ENCODE measurements around the gene CTNND2. TPM values are rescaled to one million over a fixed set of nuclear protein-coding genes. Genes with fewer than 3 reads are reported as not detected.
A peak's percentile ranks its signal among the peaks of the same experiment; 100 is the strongest.
"Not testable (repeated sequence)": the region's sequence is repeated elsewhere in the genome, so short reads cannot be mapped to it uniquely, and the experiment has no call there.

Gene CTNND2
- total RNA-seq, 1 donor from 2014 or later = 13.9 TPM

- TF ChIP-seq EZH2 (IDR thresholded peaks at IDR 0.05) = no peak
- TF ChIP-seq CTCF (IDR thresholded peaks at IDR 0.05) = no peak
- no peak for TF ChIP-seq EZH2phosphoT487 (IDR thresholded peaks at IDR 0.05)
- peaks cover 17% of the 10 kb centered on the region for H3K4me1 ChIP-seq
- H3K9ac ChIP-seq = no peak overlapping the region
- H3K36me3 ChIP-seq = no peaks in the 10 kb centered on the region
- Mint-ChIP-seq H3K27me3 (ENCODE audit: insufficient read depth, low read depth) (no peaks in the 10 kb centered on the region), H3K36me3 (peaks cover 10% of the 10 kb centered on the region), H3K4me3 (no peak overlapping the region), H3K27ac (no peak overlapping the region), H3K9me3 (peaks cover 5% of the 10 kb centered on the region), H3K4me1 (peaks cover 6% of the 10 kb centered on the region)
- H3K4me3 ChIP-seq = no peak overlapping the region
- H3K9me3 ChIP-seq (ENCODE audit: low read depth) = no peaks in the 10 kb centered on the region
- no peaks in the 10 kb centered on the region for H3F3A ChIP-seq (ENCODE audit: low read depth)
- DNase-seq (ENCODE audit: low spot score) = no peak
- no peak overlapping the region for H3K4me2 ChIP-seq
- no peaks in the 10 kb centered on the region for H3K27me3 ChIP-seq
- no peak overlapping the region for H3K27ac ChIP-seq
- no peak overlapping the region for H2AFZ ChIP-seq (replicated peaks)
- H4K20me1 ChIP-seq (ENCODE audit: low read depth) = no peaks in the 10 kb centered on the region
- no peaks in the 10 kb centered on the region for H3K79me2 ChIP-seq (ENCODE audit: low read depth)
Observed at GRCh38 chr5:11420969-11421368, 483.3 kb downstream of the CTNND2 start.

GRCh38 chr5:11415751-11416150 lies 488.5 kb downstream of the CTNND2 start:
- peak overlapping the region; percentile 44 for H3K27ac Mint-ChIP-seq
- Histone ChIP-seq H4K20me1 (ENCODE audit: low read depth) (no peaks in the 10 kb centered on the region), H3K4me2 (peak overlapping the region; percentile 62), H3K4me1 (peaks cover 13% of the 10 kb centered on the region), H3F3A (ENCODE audit: low read depth) (no peaks in the 10 kb centered on the region), H3K4me3 (no peak overlapping the region), H3K27me3 (no peaks in the 10 kb centered on the region), H3K36me3 (no peaks in the 10 kb centered on the region), H2AFZ (replicated peaks) (no peak overlapping the region), H3K79me2 (ENCODE audit: low read depth) (no peaks in the 10 kb centered on the region), H3K9ac (no peak overlapping the region), H3K27ac (peak overlapping the region; percentile 66), H3K9me3 (ENCODE audit: low read depth) (no peaks in the 10 kb centered on the region)
- TF ChIP-seq EZH2phosphoT487 (IDR thresholded peaks at IDR 0.05) = no peak
- TF ChIP-seq EZH2 (IDR thresholded peaks at IDR 0.05) = no peak
- no peak for TF ChIP-seq CTCF (IDR thresholded peaks at IDR 0.05)
- peaks cover 20% of the 10 kb centered on the region for H3K36me3 Mint-ChIP-seq
- H3K4me1 Mint-ChIP-seq = peaks cover 8% of the 10 kb centered on the region
- H3K9me3 Mint-ChIP-seq = peaks cover 10% of the 10 kb centered on the region
- peak overlapping the region; percentile 31 for H3K4me3 Mint-ChIP-seq
- no peaks in the 10 kb centered on the region for H3K27me3 Mint-ChIP-seq (ENCODE audit: insufficient read depth, low read depth)
- peak; percentile 60 for DNase-seq (ENCODE audit: low spot score)

- H3K4me3 Mint-ChIP-seq; H3K79me2 ChIP-seq (ENCODE audit: low read depth); H3K36me3 ChIP-seq; H3K9me3 Mint-ChIP-seq; H3K27me3 Mint-ChIP-seq (ENCODE audit: insufficient read depth, low read depth); H3F3A ChIP-seq (ENCODE audit: low read depth); H3K27ac Mint-ChIP-seq; H4K20me1 ChIP-seq (ENCODE audit: low read depth); H3K9ac ChIP-seq; H3K4me3 ChIP-seq; H3K9me3 ChIP-seq (ENCODE audit: low read depth); H2AFZ ChIP-seq (replicated peaks); H3K27me3 ChIP-seq; H3K4me1 Mint-ChIP-seq; DNase-seq (ENCODE audit: low spot score); H3K4me2 ChIP-seq; H3K27ac ChIP-seq: not testable (repeated sequence)
- peaks cover 20% of the 10 kb centered on the region for H3K36me3 Mint-ChIP-seq
- peaks cover 13% of the 10 kb centered on the region for H3K4me1 ChIP-seq
Observed at GRCh38 chr5:11414732-11415131, 489.5 kb downstream of the CTNND2 start.

- H4K20me1 ChIP-seq (ENCODE audit: low read depth) = no peaks in the 10 kb centered on the region
- H3K9ac ChIP-seq = no peak overlapping the region
- no peaks in the 10 kb centered on the region for H3K36me3 ChIP-seq
- peaks cover 5% of the 10 kb centered on the region for H3F3A ChIP-seq (ENCODE audit: low read depth)
- Mint-ChIP-seq H3K9me3 (peaks cover 8% of the 10 kb centered on the region), H3K27me3 (ENCODE audit: insufficient read depth, low read depth) (no peaks in the 10 kb centered on the region), H3K4me3 (no peak overlapping the region), H3K36me3 (peaks cover 18% of the 10 kb centered on the region), H3K4me1 (peaks cover 14% of the 10 kb centered on the region), H3K27ac (no peak overlapping the region)
- TF ChIP-seq EZH2phosphoT487 (IDR thresholded peaks at IDR 0.05) = no peak
- TF ChIP-seq EZH2 (IDR thresholded peaks at IDR 0.05) = no peak
- TF ChIP-seq CTCF (IDR thresholded peaks at IDR 0.05) = no peak
- no peaks in the 10 kb centered on the region for H3K27me3 ChIP-seq
- no peaks in the 10 kb centered on the region for H3K79me2 ChIP-seq (ENCODE audit: low read depth)
- no peak overlapping the region for H3K4me2 ChIP-seq
- H3K27ac ChIP-seq = no peak overlapping the region
- no peak for DNase-seq (ENCODE audit: low spot score)
- H2AFZ ChIP-seq (replicated peaks) = no peak overlapping the region
- no peaks in the 10 kb centered on the region for H3K9me3 ChIP-seq (ENCODE audit: low read depth)
- H3K4me1 ChIP-seq = peaks cover 26% of the 10 kb centered on the region
- no peak overlapping the region for H3K4me3 ChIP-seq
Observed at GRCh38 chr5:11411621-11412020, 492.6 kb downstream of the CTNND2 start.
